ENCODE measurements around the gene SLC6A12.

GRCh38 chr12:181921-182320 lies 32.0 kb downstream of the SLC6A12 start:
- TF ChIP-seq POLR2A (IDR thresholded peaks at IDR 0.05) (no peak), CTCF (IDR thresholded peaks at IDR 0.05) (no peak)

All from heart left ventricle (tissue), 13 donors.